SKM-1 treated with dmso at 0.1 percent for 144 hours (cell line): ENCODE measurements around the gene AGPS.
"Not testable (repeated sequence)": the region's sequence is repeated elsewhere in the genome, so short reads cannot be mapped to it uniquely, and the experiment has no call there.

Experiments
- DNase-seq: peaks from one replicate; lab custom pipeline; 2025; ENCODE audit not compliant: unreplicated experiment; lab: John Stamatoyannopoulos, UW

The AGPS gene

DNA sequence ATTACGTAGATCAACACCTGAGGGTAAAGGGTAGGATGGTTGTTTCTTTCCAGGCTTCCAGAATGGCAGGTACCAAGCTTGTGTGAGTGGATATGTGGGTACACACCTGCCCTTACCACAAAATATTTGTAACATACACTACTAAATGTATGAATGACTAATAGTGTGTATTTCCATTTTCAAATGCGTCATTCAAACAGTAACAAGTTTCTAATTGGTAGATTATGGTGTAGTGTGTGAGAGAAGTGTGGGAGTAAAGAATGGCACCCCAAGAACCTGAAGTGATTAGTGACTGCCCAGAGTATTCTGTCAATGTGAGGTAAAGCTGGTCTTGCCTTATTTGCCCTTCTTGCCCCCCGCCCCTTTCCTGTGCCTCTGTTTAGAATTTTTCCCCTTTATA is 21.1 kb downstream of the AGPS start:
- no peak for DNase-seq

DNA sequence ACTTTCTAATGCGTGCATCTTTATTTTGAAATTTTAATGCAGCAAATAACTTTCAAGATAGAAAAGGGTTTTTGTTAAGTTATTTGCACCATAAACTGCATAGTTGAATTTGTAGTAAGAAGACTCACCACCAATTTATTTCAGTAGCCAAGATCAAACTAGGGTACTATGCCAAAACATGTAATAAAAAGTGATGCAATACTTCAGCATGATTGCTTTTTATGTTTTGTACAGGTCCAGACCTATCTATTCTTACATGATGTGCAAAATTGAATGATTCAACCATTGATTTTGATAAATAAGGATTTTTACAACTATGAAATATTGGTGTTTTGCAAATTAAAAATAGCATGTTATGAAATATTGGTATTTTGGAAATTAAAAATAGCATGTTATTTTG is 26.7 kb downstream of the AGPS start:
- no peak for DNase-seq

DNA sequence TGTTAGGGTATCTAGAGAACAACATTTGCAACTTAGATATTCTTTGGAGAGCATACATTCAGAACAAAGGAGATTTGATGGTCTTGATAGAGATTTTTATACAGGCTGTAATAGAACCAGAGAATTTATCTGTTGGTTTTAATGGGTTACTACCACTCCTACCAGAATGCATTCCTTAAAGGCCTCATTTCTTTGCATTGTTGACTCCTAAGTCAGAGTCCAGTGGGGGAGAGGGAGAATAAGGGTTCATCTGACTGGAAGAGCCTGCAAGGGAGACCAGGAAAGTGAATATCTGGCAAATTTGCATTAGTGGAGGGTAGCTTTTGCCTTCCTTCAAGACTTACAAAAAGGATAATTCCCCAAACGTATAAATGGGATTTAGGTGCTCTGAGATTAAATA is 29.7 kb downstream of the AGPS start:
- no peak for DNase-seq

DNA sequence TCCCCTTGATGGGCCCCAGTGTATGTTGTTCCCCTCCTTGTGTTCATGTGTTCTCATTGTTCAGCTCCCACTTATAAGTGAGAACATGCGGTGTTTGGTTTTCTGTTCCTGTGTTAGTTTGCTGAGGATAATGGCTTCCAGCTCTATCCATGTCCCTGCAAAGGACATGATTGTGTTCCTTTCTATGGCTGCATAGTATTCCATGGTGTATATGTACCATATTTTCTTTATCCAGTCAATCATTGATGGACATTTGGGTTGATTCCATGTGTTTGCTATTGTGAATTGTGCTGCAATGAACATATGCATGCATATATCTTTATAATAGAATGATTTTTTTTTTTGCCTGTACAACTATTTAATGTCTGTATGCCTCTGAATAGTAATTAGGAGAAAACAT is 31.5 kb downstream of the AGPS start:
- DNase-seq, result not testable (repeated sequence)

DNA sequence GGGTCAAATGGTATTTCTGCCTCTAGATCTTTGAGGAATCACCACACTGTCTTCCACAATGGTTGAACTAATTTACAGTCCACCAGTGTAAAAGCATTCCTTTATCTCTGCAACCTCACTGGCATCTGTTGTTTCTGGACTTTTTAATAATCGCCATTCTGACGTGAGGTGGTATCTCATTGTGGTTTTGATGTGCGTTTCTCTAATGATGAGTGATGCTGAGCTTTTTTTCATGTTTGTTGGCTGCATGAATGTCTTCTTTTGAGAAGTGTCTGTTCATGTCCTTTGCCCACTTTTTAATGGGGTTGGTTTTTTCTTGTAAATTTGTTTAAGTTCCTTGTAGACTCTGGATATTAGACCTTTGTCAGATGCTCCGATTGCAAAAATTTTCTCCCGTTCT is 32.0 kb downstream of the AGPS start:
- DNase-seq, result not testable (repeated sequence)

DNA sequence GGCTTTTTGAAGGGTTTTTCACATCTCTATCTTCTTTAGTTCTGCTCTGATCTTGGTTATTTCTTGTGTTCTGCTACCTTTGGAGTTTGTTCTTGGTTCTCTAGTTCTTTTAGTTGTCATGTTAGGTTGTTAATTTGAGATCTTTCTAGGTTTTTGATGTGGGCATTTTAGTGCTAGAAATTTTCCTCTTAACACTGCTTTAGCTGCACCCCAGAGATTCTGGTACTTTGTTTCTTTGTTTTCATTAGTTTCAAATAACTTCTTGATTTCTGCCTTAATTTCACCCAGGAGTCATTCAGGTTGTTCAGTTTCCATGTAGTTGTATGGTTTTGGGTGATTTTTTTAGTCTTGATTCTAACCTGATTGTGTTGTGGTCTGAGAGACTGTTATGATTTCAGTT is 34.7 kb downstream of the AGPS start:
- no peak for DNase-seq

DNA sequence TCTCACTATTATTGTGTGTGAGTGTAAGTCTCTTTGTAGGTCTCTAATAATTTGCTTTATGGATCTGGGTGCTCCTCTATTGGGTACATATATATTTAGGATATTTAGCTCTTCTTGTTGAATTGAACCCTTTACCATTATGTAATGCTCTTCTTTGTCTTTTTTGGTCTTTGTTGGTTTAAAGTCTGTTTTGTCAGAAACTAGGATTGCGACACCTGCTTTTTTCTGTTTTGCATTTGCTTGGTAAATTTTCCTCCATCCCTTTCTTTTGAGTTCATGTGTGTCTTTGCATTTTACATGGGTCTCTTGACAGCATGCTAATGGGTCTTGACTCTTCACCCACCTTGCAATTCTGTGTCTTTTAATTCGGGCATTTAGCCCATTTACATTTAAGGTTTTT is 35.4 kb downstream of the AGPS start:
- not testable (repeated sequence) for DNase-seq

DNA sequence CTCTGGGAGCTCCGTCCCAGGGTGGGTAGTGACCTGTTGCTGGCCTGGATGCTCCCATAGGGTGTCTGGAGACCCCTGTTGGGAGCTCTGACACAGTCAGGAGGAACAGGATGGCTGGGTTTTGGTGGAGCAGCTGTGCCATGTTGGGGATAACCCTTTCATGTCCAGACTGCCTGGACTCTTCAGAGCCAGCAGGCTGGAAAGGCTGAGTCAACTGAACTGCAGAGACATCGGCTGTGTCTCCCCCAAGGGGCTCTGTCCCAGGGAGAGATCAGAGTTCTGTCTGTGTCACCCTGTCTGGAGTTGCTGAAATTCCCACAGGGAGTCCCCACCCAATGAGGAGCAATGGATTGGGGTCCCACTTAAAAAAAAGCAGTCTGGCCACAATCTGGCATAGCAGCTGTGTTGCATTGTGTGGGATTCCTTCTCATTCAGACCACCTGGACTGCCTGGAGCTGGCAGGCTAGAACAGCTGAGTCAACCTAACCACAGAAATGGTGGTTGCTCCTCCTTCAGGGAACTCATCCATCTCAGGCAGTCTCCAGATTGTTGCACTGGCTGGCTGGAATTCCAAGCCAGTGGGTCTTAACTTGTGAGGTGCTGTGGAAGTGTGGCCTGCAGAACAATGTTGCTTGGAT is 37.2 kb downstream of the AGPS start:
- DNase-seq, result no peak

DNA sequence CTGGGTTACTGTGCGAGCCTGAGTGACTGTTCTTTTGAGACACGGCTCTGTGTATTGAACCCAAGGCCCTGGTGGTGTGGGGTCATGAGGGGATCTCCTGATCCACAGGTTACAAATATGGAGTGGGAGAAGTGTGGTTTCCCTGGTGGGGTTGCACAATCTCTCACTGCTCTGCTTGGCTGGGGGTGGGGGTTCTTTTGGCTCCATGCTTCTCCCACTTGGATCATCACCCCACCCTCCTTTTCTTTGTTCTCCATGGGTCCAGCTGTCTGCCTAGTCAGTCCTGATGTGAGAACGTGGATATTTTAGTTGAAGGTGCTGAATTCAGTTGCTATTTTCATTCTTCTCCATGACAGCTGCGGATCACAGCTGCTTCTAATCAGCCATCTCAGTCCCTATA is 37.8 kb downstream of the AGPS start:
- no peak for DNase-seq

DNA sequence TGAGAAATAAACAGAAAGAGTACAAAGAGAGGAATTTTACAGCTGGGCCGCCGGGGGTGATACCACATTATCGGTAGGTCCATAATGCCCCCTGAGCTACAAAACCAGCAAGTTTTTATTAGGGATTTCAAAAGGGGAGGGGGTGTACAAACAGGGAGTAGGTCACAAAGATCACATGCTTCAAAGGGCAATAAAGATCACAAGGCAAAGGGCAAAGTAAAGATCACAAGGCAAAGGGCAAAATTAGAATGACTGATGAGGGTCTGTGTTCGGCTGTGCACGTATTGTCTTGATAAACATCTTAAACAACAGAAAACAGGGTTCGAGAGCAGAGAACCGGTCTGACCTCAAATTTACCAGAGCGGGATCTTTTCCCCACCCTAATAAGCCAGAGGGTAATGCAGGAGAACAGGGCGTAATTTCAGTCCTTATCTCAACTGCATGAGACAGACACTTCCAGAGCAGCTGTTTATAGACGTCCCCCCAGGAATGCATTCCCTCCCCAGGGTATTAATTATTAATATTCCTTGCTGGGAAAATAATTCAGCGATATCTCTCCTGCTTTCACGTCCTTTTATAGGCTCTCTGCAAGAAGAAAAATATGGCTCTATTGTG is 38.6 kb downstream of the AGPS start:
- not testable (repeated sequence) for DNase-seq

DNA sequence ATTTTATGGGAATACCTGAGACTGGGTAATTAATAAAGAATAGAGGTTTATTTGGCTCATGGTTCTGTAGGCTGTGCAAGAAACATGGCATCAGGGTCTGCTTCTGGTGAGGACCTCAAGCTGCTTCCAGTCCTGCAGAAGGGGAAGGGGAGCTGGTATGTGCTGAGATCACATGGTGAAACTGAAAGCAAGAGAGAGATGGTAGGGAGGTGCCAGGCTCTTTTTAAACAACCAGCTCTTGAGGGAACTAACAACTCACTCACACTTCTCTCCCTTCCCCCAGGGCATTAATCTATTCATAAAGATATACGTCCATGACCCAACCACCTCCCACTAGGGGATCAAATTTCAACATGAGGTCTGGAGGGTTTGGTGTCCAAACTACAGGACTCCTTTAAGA is 40.1 kb downstream of the AGPS start:
- DNase-seq, result no peak

DNA sequence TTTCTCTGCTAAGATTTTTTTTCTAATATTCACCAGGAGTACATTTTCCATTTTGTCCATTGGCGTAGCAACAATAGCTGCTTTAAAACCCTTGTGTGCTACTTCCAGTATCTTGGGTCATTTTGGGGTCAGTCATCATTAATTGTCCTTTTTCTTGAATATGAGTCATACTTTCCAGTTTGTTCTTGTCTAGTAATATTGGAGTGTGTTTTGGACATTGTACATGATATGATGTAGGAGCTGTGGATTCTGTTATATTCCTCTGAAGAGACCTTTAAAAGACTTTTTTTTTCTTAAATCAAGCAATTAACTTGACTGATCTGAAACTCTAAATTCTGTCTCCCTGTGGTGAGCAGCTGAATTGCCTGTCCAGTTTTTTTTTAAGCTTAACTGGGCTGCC is 40.8 kb downstream of the AGPS start:
- DNase-seq, result no peak

DNA sequence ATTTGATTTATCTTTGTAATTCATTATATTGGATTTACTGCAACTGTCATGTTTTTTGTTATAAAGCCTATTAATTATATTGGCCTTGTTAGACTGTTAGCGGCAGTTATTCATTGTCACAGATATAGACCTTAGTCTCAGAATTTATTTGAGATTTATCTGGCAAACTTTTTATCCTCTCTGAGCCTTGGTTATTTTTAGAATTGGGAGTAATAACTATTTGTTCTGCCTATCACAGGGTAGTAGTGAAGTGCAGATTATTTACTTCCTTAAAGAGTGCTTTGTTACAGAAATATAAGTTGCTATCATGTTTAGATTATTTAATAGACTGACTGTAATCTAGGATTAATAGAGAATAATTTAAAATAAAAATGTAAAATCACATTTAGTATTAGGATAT is 41.9 kb downstream of the AGPS start:
- DNase-seq, result no peak

DNA sequence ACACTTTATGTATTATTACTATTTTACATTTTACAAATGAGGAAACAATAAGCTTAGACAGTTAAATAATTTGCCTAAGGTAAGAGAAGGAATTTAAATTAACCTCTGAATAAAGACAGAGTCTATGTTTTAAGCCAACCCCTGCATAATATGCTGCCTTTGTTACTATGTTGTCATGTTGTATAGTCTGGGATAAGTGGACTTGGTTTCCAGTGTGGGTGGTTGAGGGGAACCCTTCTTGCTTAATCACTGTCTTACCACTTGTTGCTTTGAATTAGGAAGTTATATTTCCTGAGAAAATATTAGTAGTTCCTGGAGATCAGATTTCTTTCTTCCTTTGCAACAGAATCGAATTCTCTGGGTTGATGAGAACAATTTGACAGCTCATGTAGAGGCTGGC is 52.6 kb downstream of the AGPS start:
- DNase-seq, result no peak

DNA sequence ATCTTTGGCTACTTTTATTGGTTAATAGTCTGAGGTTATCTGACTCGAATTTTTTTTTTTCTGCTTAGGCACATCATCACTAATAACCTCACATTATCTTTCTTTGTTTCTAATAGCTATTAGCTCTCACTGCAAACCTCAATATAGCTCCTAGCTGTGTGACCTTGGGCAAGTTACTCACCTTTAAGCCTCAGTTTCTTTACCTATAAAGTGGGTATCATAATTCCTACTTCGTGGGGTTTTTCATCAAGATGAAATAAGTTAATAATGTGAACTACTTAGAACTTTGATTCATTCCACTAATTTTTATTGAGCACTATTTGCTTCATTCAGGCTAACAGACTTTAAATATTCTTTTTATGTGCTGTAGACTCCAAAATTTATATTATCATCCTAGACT is 55.5 kb downstream of the AGPS start:
- DNase-seq, result no peak

DNA sequence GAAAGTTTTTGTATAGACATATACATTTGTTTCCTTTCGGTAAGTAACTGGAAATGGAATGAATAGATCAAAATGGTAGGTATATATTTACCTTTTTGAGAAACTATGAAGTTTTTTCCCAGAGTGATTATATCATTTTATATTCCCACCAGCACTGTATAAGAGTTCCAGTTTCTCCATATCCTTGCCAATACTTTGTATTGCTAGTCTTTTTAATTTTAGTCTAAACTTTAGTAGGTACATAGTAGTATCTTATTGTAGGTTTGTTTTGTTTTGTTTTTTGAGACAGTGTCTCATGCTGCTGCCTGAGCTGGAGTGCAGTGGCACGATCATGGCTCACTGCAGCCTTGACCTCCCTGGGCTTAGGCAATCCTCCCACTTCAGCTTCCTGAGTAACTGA is 56.6 kb downstream of the AGPS start:
- no peak for DNase-seq

DNA sequence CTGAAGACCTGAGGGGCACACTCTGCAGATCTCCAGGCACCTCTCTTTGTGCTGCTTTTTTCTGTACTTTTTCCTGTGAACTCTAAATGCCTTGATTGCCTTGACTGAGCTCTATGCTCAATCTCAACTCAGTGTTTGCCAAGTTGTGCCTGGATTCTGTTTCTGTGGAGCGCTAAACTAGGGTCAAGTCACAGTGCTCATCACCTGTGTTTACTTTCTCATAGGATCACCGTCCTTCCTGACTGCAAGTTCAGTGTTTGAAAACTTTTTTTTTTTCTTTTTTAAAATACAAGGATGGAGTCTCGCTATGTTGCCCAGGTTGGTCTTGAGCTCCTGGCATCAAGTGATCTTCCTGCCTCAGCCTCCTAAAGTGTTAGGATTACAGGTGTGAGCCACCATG is 62.6 kb downstream of the AGPS start:
- DNase-seq, result no peak

DNA sequence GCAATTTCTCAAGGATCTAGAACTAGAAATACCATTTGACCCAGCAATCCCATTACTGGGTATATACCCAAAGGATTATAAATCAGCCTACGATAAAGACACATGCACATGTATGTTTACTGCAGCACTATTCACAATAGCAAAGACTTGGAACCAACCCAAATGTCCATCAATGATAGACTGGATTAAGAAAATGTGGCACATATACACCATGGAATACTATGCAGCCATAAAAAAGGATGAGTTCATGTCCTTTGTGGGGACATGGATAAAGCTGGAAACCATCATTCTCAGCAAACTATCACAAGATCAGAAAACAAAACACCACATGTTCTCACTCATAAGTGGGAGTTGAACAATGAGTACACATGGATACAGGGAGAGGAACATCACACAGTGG is 67.2 kb downstream of the AGPS start:
- not testable (repeated sequence) for DNase-seq

DNA sequence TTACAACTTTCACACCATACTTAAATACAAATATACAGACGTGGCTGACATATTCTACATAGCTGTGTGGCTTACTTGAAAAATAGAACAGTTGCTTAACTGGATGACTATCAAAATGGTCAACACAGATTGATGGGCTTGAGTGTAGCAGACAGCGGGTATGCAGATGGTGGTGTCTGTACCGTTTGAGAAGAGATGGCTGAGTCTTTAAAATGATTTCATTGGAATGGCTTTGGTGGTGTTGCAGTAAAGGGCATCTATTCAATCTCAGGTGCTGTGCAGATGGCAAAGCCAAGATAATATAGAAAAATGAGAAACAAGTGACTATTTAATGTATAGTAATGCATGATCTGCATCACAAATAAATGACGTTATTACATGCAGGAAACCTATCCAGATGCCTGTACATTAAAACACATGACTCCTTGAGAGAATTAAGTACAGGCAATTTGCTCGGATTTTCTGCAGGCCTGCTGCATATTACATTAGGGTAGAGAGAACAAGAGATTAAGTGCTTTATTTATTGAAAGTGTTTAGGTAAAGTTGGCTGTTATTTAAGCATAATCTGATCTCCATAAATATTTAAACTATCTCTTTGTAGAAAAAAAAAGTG is 68.5 kb downstream of the AGPS start:
- no peak for DNase-seq

DNA sequence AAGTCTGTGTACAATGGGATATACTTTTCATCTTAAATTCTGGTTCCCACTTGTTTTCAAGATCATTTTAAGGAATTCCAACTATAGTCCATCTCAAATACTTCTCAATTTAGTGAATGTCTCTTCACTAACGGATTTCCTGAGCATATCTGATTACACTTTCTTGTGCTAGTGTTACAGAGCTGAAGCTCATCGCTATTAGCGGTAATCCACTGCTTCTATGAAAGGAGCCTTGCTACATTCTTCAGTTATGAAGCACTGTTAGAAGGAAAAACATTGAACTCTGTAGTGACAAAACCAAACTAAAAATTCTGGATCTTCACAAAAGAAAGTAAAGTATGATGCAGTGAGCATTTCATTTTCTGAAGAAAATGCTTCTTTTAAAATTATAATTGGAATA is 72.0 kb downstream of the AGPS start:
- DNase-seq, result no peak

DNA sequence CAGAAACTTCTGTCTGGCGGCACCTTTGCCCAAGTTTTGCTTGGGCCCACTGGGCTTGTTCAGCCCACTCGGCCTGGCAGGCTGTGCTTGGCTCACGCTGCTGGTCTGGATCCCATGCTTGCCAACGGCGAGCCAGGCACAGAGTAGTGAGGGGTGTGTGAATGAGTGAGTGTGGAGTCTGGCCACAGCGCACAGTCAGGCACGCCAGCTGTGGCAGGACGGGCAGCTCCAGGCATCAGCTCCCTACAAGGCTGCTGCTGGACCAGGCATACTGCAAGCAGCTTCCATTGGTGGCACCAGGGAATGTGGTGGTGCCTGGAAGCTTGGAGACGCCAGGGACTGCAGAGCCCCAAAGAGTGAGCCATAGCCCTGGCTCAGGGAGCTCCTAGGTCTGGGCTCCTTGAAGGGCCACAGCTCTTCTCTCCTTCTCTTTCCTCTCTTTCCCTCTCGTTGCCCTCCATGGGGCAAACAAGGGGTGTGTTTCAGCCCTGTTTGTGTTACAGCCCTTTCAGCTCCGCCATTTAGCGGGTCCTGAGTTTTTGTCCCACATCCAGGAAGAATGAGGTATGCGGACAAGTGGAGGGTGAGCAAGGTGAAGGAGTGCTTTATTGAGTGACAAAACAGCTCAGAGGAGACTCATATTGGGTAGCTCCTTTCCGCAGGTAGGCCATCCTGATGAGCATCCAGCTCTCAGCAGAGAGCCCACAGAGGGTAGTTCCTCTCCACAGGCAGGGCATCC is 73.0 kb downstream of the AGPS start:
- DNase-seq, result no peak
